Activated naive CD4-positive, alpha-beta T cell treated with anti-CD3 and anti-CD28 coated beads, Interleukin-2, amount 10 ng/mL, durations not matched to agents 7 days and 5 days (primary cell): ENCODE results near the gene OXCT1.
A peak's percentile ranks its signal among the peaks of the same experiment; 100 is the strongest.
"Not testable (repeated sequence)": the region's sequence is repeated elsewhere in the genome, so short reads cannot be mapped to it uniquely, and the experiment has no call there.

Source experiments
- CTCF ChIA-PET: fragments of 350-600 bp; sonication (Branson Sonifier 250); formaldehyde crosslinking; loops from one replicate; lab custom pipeline; 2021; ENCODE audit warnings: antibody characterized with exemption; lab: Charles Lee
- DNase-seq: peaks from one replicate; pipeline ENCODE4 v3.0.0-alpha.2; 2020
- H3K27ac Mint-ChIP-seq: one replicate; pipeline ENCODE4 v1.8.0; 2021; ENCODE audit warnings: mild to moderate bottlenecking, moderate library complexity, mixed read lengths
- H3K27me3 Mint-ChIP-seq: one replicate; pipeline ENCODE4 v1.8.0; 2021; ENCODE audit warnings: mild to moderate bottlenecking, mixed read lengths
- H3K36me3 Mint-ChIP-seq: one replicate; pipeline ENCODE4 v1.8.0; 2021; ENCODE audit warnings: mixed read lengths
- H3K4me1 Mint-ChIP-seq: one replicate; pipeline ENCODE4 v1.8.0; 2021; ENCODE audit warnings: mixed read lengths
- H3K4me3 Mint-ChIP-seq: one replicate; pipeline ENCODE4 v1.8.0; 2021; ENCODE audit warnings: mild to moderate bottlenecking, moderate library complexity, mixed read lengths
- H3K9me3 Mint-ChIP-seq: one replicate; pipeline ENCODE4 v1.8.0; 2021; ENCODE audit warnings: mixed read lengths

The OXCT1 gene

GRCh38 chr5:41856644-41857491 lies 13.4 kb downstream of the OXCT1 start:
- Mint-ChIP-seq H3K36me3 (peaks cover 38% of the 10 kb centered on the region), H3K4me1 (peaks cover 9% of the 10 kb centered on the region), H3K27ac (no peak overlapping the region), H3K27me3 (no peaks in the 10 kb centered on the region), H3K4me3 (no peak overlapping the region), H3K9me3 (no peaks in the 10 kb centered on the region)
- peak; percentile 69 for DNase-seq
- CTCF ChIA-PET, result interaction anchor here (0.6 to 8.5 kb wide), 21 partner anchors 8 to 911 kb away, joined by 3 to 143 read pairs (median 3); no protein-coding TSS in a partner anchor

- Mint-ChIP-seq H3K4me1 (no peaks in the 10 kb centered on the region), H3K4me3 (no peak overlapping the region), H3K27ac (no peak overlapping the region), H3K27me3 (no peaks in the 10 kb centered on the region), H3K36me3 (peaks cover 44% of the 10 kb centered on the region), H3K9me3 (no peaks in the 10 kb centered on the region)
- CTCF ChIA-PET, result no interaction called here
- no peak for DNase-seq
Measured at GRCh38 chr5:41852293-41852692, 17.9 kb downstream of the OXCT1 start.

DNA sequence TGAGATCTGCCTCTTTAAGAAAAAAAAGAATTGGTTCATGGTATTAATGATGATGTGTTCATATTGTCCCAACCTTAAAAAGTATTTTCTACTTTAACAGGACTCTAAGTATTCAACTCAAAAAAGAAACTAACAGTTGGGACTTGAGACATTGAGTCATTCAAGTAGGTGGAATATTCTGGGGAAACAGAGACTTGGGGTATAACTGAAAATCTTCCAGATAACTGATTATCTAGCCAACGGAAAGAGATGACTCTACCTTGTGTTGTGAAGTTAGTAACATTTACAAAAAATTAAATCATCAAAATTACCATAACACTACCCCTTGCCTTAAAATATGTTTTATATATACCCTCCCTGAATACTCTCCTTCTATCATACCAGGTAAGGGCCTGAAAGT lies 19.1 kb downstream of the OXCT1 start:
- Mint-ChIP-seq H3K4me3 (no peak overlapping the region), H3K4me1 (no peaks in the 10 kb centered on the region), H3K9me3 (no peaks in the 10 kb centered on the region), H3K36me3 (peaks cover 47% of the 10 kb centered on the region), H3K27ac (no peak overlapping the region), H3K27me3 (no peaks in the 10 kb centered on the region)
- CTCF ChIA-PET, result interaction anchor here (0.8 kb wide), 1 partner anchor 206 kb away, joined by 5 read pairs; no protein-coding TSS in a partner anchor
- DNase-seq, result no peak

DNA sequence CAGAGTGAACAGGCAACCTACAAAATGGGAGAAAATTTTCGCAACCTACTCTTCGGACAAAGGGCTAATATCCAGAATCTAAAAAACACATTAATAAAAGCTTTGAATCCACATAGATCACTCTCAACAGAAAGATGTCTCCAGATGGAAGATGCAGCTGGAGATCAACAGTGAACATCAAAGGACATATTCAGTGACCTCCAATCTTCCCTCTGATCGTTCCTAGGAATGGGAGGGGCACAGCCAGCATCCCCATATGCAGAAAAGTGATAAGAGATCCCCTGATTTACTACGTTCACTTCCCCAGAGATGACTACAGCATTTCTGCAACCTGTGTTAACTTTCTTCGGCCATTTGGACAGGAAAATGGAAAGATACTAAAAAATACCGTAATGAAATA lies 21.2 kb downstream of the OXCT1 start:
- CTCF ChIA-PET, result no interaction called here
- Mint-ChIP-seq H3K36me3 (peaks cover 47% of the 10 kb centered on the region), H3K9me3 (no peaks in the 10 kb centered on the region), H3K4me3 (no peak overlapping the region), H3K27me3 (no peaks in the 10 kb centered on the region), H3K4me1 (no peaks in the 10 kb centered on the region), H3K27ac (no peak overlapping the region)
- DNase-seq, result no peak

DNA sequence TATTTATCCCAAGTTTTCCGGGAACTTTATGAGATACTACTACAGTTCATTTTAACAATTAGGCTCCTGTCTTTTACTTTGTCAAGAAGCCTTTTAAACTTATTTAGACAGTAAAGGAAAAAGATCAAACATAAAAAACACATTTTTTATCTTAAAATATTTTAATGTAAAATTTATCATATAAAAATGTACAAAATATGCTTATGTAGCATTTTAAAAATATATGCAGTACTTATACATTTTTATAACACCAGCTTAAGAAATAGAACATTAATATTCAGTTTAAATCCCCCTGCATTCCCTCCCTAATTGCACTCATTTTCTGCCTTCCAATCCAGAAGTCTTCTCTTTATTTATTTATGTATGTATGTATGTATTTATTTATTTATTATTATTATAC lies 24.5 kb downstream of the OXCT1 start:
- H3K27ac Mint-ChIP-seq, H3K4me1 Mint-ChIP-seq, H3K4me3 Mint-ChIP-seq, H3K9me3 Mint-ChIP-seq, DNase-seq, H3K27me3 Mint-ChIP-seq: not testable (repeated sequence)
- CTCF ChIA-PET, result interaction anchor here (0.7 to 0.8 kb wide), 2 partner anchors 56 to 147 kb away, joined by 3 to 4 read pairs; no protein-coding TSS in a partner anchor
- peaks cover 30% of the 10 kb centered on the region for H3K36me3 Mint-ChIP-seq

GRCh38 chr5:41844502-41844901 lies 25.7 kb downstream of the OXCT1 start:
- DNase-seq, result no peak
- Mint-ChIP-seq H3K27me3 (no peaks in the 10 kb centered on the region), H3K27ac (no peak overlapping the region), H3K36me3 (peaks cover 28% of the 10 kb centered on the region), H3K4me1 (no peaks in the 10 kb centered on the region), H3K4me3 (no peak overlapping the region), H3K9me3 (no peaks in the 10 kb centered on the region)
- CTCF ChIA-PET, result interaction anchor here (0.9 to 2.0 kb wide), 5 partner anchors 12 to 148 kb away, joined by 3 to 12 read pairs (median 5); no protein-coding TSS in a partner anchor

- H3K27ac Mint-ChIP-seq, result no peak overlapping the region
- CTCF ChIA-PET, result interaction anchor here (0.6 to 2.0 kb wide), 15 partner anchors 11 to 1065 kb away, joined by 3 to 12 read pairs (median 3); no protein-coding TSS in a partner anchor
- peaks cover 26% of the 10 kb centered on the region for H3K36me3 Mint-ChIP-seq
- no peak overlapping the region for H3K4me3 Mint-ChIP-seq
- DNase-seq, result peak; percentile 35
- no peaks in the 10 kb centered on the region for H3K27me3 Mint-ChIP-seq
- no peaks in the 10 kb centered on the region for H3K4me1 Mint-ChIP-seq
- no peaks in the 10 kb centered on the region for H3K9me3 Mint-ChIP-seq
Measured at GRCh38 chr5:41843456-41844370, 26.5 kb downstream of the OXCT1 start.

GRCh38 chr5:41842777-41843176 lies 27.4 kb downstream of the OXCT1 start:
- no peak for DNase-seq
- H3K4me1 Mint-ChIP-seq, result no peaks in the 10 kb centered on the region
- H3K27ac Mint-ChIP-seq, result no peak overlapping the region
- CTCF ChIA-PET, result interaction anchor here (0.8 to 2.0 kb wide), 9 partner anchors 10 to 957 kb away, joined by 3 to 12 read pairs (median 3); no protein-coding TSS in a partner anchor
- H3K9me3 Mint-ChIP-seq, result no peaks in the 10 kb centered on the region
- no peaks in the 10 kb centered on the region for H3K27me3 Mint-ChIP-seq
- peaks cover 30% of the 10 kb centered on the region for H3K36me3 Mint-ChIP-seq
- H3K4me3 Mint-ChIP-seq, result no peak overlapping the region

DNA sequence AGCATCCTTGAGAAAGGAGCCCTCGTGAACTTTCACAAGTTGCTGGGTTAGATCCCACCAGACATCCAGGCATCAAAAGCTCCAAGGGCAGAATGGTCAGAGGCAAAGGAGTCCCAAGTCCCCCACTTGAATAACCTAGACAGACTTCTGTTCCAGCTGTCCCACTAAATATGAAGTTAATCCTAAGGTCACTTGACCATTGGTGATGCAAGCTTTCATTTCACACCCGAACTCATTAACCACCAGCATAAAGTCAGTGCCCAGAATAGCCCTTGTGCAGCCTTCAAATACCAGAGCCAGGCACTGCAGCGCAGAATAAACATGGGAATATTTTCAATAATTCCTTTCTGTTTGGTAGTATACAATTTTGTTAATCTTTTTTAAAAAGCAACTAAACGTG lies 28.9 kb downstream of the OXCT1 start:
- no peak for DNase-seq
- Mint-ChIP-seq H3K4me3 (no peak overlapping the region), H3K27me3 (no peaks in the 10 kb centered on the region), H3K9me3 (no peaks in the 10 kb centered on the region), H3K4me1 (no peaks in the 10 kb centered on the region), H3K36me3 (peaks cover 27% of the 10 kb centered on the region), H3K27ac (no peak overlapping the region)
- CTCF ChIA-PET, result interaction anchor here (2.0 kb wide), 1 partner anchor 133 kb away, joined by 4 read pairs; no protein-coding TSS in a partner anchor

GRCh38 chr5:41840251-41840650 lies 30.0 kb downstream of the OXCT1 start:
- no peak overlapping the region for H3K27ac Mint-ChIP-seq
- H3K36me3 Mint-ChIP-seq, result peaks cover 27% of the 10 kb centered on the region
- H3K27me3 Mint-ChIP-seq, result no peaks in the 10 kb centered on the region
- H3K4me3 Mint-ChIP-seq, result no peak overlapping the region
- H3K4me1 Mint-ChIP-seq, result no peaks in the 10 kb centered on the region
- CTCF ChIA-PET, result interaction anchor here (1.1 to 2.0 kb wide), 3 partner anchors 16 to 217 kb away, joined by 4 read pairs; no protein-coding TSS in a partner anchor
- H3K9me3 Mint-ChIP-seq, result no peaks in the 10 kb centered on the region
- DNase-seq, result no peak

DNA sequence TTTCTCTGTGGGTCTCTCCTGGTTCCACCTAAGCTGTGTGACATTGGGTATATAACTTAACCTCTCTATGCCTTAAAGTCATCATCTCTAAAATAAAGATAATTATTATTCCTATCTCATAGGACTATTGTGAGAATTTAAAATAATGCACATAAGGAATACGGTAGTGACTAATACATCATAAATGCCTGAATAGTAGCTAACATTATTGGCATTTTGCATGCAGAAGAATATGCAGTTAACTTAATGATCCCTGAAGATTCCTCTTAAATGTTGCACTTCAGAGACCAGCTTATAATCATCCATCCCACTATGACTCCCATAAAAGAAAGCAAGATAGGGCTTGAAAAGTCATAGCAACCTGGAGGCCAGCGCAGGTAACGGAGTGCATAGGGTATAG lies 32.4 kb downstream of the OXCT1 start:
- Mint-ChIP-seq H3K27me3 (no peaks in the 10 kb centered on the region), H3K36me3 (peaks cover 49% of the 10 kb centered on the region), H3K9me3 (no peaks in the 10 kb centered on the region), H3K4me1 (peaks cover 15% of the 10 kb centered on the region), H3K4me3 (no peak overlapping the region), H3K27ac (no peak overlapping the region)
- CTCF ChIA-PET, result interaction anchor here (0.6 kb wide), 1 partner anchor 832 kb away, joined by 3 read pairs; no protein-coding TSS in a partner anchor
- DNase-seq, result no peak

- CTCF ChIA-PET, result interaction anchor here (1.8 kb wide), 1 partner anchor 20 kb away, joined by 4 read pairs; no protein-coding TSS in a partner anchor
- Mint-ChIP-seq H3K27me3 (no peaks in the 10 kb centered on the region), H3K4me1 (peaks cover 29% of the 10 kb centered on the region), H3K4me3 (no peak overlapping the region), H3K36me3 (peaks cover 63% of the 10 kb centered on the region), H3K27ac (no peak overlapping the region), H3K9me3 (no peaks in the 10 kb centered on the region)
- DNase-seq, result no peak
Measured at GRCh38 chr5:41835645-41836044, 34.6 kb downstream of the OXCT1 start.

DNA sequence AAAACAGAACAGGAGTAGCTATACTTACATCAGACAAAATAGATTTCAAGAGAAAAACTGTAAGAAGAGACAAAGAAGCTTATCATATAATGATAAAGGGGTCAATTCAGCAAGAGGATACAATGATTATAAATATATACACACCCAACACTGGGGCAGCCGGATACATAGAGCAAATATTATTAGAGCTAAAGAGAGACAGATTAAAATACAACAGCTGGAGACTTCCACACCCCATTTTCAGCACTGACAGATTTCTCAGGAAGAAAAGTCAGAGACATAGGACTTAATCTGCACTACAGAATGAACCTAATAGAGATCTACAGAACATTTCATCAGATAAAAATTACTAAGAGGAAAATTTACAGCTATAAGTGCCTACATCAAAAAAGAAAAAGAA lies 35.7 kb downstream of the OXCT1 start:
- no peak for DNase-seq
- Mint-ChIP-seq H3K27ac (no peak overlapping the region), H3K4me3 (no peak overlapping the region), H3K9me3 (no peaks in the 10 kb centered on the region), H3K36me3 (peaks cover 62% of the 10 kb centered on the region), H3K4me1 (peaks cover 29% of the 10 kb centered on the region), H3K27me3 (no peaks in the 10 kb centered on the region)
- CTCF ChIA-PET, result interaction anchor here (0.6 to 1.8 kb wide), 2 partner anchors 21 to 27 kb away, joined by 3 to 4 read pairs; no protein-coding TSS in a partner anchor
